Aorta (tissue), 5 donors: ENCODE results near the gene ZNF664. TPM values are rescaled to one million over a fixed set of nuclear protein-coding genes. Genes with fewer than 3 reads are reported as not detected.

ENCODE experiments used
- ATAC-seq: fragments of 200-7000 bp; cut with Tn5 transposase; one replicate; pipeline ENCODE4 v1.9.1; 2022; ENCODE audit warnings: moderate library complexity; ENCODE audit not compliant: low FRiP score
- DNase-seq, 2 donors: peaks; one replicate each; pipeline ENCODE4 v3.0.0-alpha.2; 2020
- H3K27ac ChIP-seq, 2 donors: one replicate each; pipeline ENCODE4 v1.5.1; 2013; ENCODE audit warnings: low read length in 2 of 2, mild to moderate bottlenecking in 2 of 2, moderate library complexity in 2 of 2, control low read depth in 1 of 2, inconsistent platforms in 1 of 2, low read depth in 1 of 2
- H3K27me3 ChIP-seq, 2 donors: one replicate each; pipeline ENCODE4 v1.6.1; 2013; ENCODE audit warnings: control low read depth in 1 of 2, low read length in 1 of 2, mild to moderate bottlenecking in 1 of 2, moderate library complexity in 1 of 2; ENCODE audit not compliant: insufficient read depth in 2 of 2, control insufficient read depth in 1 of 2
- H3K36me3 ChIP-seq, 2 donors: one replicate each; pipeline ENCODE4 v1.6.1; 2013; ENCODE audit warnings: control low read depth in 1 of 2, low read length in 1 of 2, mild to moderate bottlenecking in 1 of 2; ENCODE audit not compliant: insufficient read depth in 2 of 2, control insufficient read depth in 1 of 2
- H3K4me1 ChIP-seq, 2 donors: one replicate each; pipeline ENCODE4 v1.6.1; 2013; ENCODE audit warnings: low read length in 2 of 2, control low read depth in 1 of 2, mild to moderate bottlenecking in 1 of 2, moderate library complexity in 1 of 2; ENCODE audit not compliant: insufficient read depth in 2 of 2, control insufficient read depth in 1 of 2
- H3K4me3 ChIP-seq, 2 donors: one replicate each; pipeline ENCODE4 v1.5.1; 2013; ENCODE audit warnings: low read length in 2 of 2, control low read depth in 1 of 2, mild to moderate bottlenecking in 1 of 2
- H3K9me3 ChIP-seq: one replicate; pipeline ENCODE4 v1.6.1; 2013; ENCODE audit warnings: mild to moderate bottlenecking, low read length; ENCODE audit not compliant: control insufficient read depth
- WGBS, 2 donors: extraction: QIAGEN DNeasy Blood & Tissue Kit; methylation state at CpG; one replicate each; pipeline ENCODE4 v1.1.7; 2013; 5-methylcytosine and 5-hydroxymethylcytosine counted together
- intact Hi-C, 2 donors: fragments of 100-400 bp; cut with DNase I; formaldehyde crosslinking; loops; one replicate each; pipeline versions ENCODE4 v1.14.2 to v1.15.0; 2022
- polyA plus RNA-seq, 2 donors: library from polyadenylated mRNA; stranded (reverse); fragments of 200-250 nt; gene quantifications; one replicate each; pipeline ENCODE4 v1.2.3, GENCODE V29; 2013
- total RNA-seq, 2 donors: library from RNA; stranded (reverse); fragmentation: NEBNext Ultra II Directional; extraction: Animal tissue kit (Norgen Biotek cat#: 25700); gene quantifications; one replicate each; pipeline ENCODE4 v1.2.1, GENCODE V29; 2021
- donor health status: healthy with polysubstance abuse.
- donor health status: Bipolar disorder and iron deficiency.
- donor health status: DM: no; HTN: no; CAD: no.
- donor health status: DM: no; HTN: no; CAD: no.
- donor health status: DM: yes; HTN: yes; CAD: no.

The ZNF664 gene
- total and polyA plus RNA-seq, 4 donors = 36.1 to 68.2 (median 58.5) TPM

- no peaks in the 10 kb centered on the region for H3K4me1 ChIP-seq
- no peaks in the 10 kb centered on the region for H3K27me3 ChIP-seq
- no peak overlapping the region for H3K27ac ChIP-seq
- H3K9me3 ChIP-seq = no peaks in the 10 kb centered on the region
- peaks cover 0 to 2% of the 10 kb centered on the region in 2 donors for H3K36me3 ChIP-seq
- intact Hi-C loops = no loop called here
- ATAC-seq = no peak
- H3K4me3 ChIP-seq = no peak overlapping the region
- no peak for DNase-seq
- WGBS, 2 donors = 51 to 55% methylated on average over 3 of the region's 3 CpGs
These were observed 13.5 kb downstream of the ZNF664 start for GRCh38 chr12:123986374-123986965.

DNA sequence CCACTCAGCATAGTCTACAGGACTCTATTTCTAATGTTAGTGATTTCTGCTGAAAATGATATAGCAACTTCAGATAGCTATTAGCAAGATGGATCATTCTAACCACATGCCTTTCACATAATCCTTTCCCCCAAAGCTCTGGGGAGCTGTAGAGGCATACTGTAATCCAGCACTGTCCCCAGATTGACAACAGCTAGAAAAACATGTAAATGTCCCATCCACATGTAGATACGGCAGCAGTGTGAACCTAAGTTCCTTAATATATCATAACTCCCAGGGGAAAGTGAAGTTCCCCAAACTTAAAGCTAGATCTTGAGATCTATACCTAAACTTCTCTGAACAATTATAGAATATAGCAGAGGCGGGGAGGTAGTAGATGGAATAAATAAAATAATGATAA, 14.0 kb downstream of the ZNF664 start:
- peaks cover 0 to 2% of the 10 kb centered on the region in 2 donors for H3K36me3 ChIP-seq
- H3K27ac ChIP-seq = no peak overlapping the region
- no peak overlapping the region for H3K4me3 ChIP-seq
- no peaks in the 10 kb centered on the region for H3K4me1 ChIP-seq
- ATAC-seq (no peak), DNase-seq (no peak)
- intact Hi-C loops = no loop called here
- 75 to 82% methylated on average over 2 of the region's 2 CpGs for WGBS, 2 donors
- H3K9me3 ChIP-seq = no peaks in the 10 kb centered on the region
- no peaks in the 10 kb centered on the region for H3K27me3 ChIP-seq

DNA sequence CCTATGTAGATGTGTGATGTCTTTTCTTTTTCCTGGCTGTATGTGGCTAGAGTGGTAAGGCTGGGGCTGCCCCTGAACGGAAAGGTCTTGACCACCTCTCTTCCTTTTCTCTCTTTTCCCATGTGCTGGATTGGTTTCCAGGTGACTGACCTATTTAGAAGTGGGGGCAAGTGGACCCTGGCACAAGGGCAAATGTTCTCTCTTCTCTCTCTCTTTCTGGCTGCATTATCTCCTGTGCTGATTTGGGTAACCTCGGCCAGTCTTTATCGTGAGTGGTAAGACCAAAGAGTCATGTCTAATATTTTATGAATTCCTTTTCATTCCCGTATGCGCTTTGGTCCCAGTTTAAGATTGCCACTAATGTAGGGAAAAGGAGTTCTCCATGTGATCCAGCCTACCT, 16.2 kb downstream of the ZNF664 start:
- Histone ChIP-seq H3K27me3 (no peaks in the 10 kb centered on the region), H3K27ac (no peak overlapping the region), H3K9me3 (no peaks in the 10 kb centered on the region), H3K36me3 (peaks cover 0 to 2% of the 10 kb centered on the region in 2 donors), H3K4me1 (no peaks in the 10 kb centered on the region), H3K4me3 (no peak overlapping the region)
- no peak for DNase-seq
- ATAC-seq = no peak
- 91 to 95% methylated on average over 5 of the region's 5 CpGs for whole genome bisulfite sequencing, 2 donors
- intact Hi-C loops = no loop called here

- Histone ChIP-seq H3K4me3 (no peak overlapping the region), H3K4me1 (no peaks in the 10 kb centered on the region), H3K9me3 (no peaks in the 10 kb centered on the region), H3K27ac (no peak overlapping the region), H3K36me3 (peaks cover 0 to 2% of the 10 kb centered on the region in 2 donors), H3K27me3 (no peaks in the 10 kb centered on the region)
- DNase-seq = no peak
- intact Hi-C loops = no loop called here
- ATAC-seq = no peak
- WGBS, 2 donors = 44 to 58% methylated on average over 1 of the region's 1 CpG
These were observed 16.7 kb downstream of the ZNF664 start for GRCh38 chr12:123989753-123990152.

GRCh38 chr12:123990511-123990910, 17.5 kb downstream of the ZNF664 start:
- H3K36me3 ChIP-seq = peaks cover 0 to 2% of the 10 kb centered on the region in 2 donors
- ATAC-seq (no peak), DNase-seq (no peak)

DNA sequence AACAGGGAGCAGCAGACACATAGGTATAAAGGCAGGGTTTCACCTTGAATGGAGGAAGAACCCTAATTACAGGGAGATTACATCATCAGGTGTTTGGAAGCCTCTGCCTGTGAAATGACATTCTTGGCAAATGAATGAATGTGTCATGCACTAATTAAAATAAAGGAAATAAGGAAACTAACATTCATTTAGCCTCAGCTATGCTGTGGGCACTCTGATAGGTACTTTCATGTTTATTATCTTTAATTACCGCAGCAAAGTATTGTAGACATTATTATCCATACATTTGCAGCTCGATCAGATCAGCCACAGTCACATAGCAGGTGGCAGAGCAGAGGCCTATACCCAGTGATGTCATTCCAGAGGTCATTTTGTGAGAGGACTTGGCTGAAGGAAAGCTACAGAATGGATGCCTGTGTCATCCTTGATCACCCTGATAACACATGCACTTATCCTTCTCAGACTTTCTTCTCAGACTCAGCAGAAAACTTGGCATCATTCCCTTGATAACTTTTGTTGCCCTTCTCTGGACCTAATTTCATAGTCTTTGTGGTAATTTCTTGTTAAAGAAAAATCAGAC, 18.4 kb downstream of the ZNF664 start:
- H3K27me3 ChIP-seq = no peaks in the 10 kb centered on the region
- intact Hi-C loops = no loop called here
- no peak overlapping the region for H3K27ac ChIP-seq
- H3K4me1 ChIP-seq = no peaks in the 10 kb centered on the region
- WGBS, 2 donors = 93 to 94% methylated on average over 2 of the region's 2 CpGs
- peaks cover 0 to 2% of the 10 kb centered on the region in 2 donors for H3K36me3 ChIP-seq
- H3K4me3 ChIP-seq = no peak overlapping the region
- no peaks in the 10 kb centered on the region for H3K9me3 ChIP-seq
- DNase-seq = no peak
- no peak for ATAC-seq

More at GRCh38 chr12:123990511-123990910, 17.5 kb downstream of the ZNF664 start:
- no peaks in the 10 kb centered on the region for H3K4me1 ChIP-seq
- no peaks in the 10 kb centered on the region for H3K9me3 ChIP-seq
- H3K27ac ChIP-seq = no peak overlapping the region
- no peaks in the 10 kb centered on the region for H3K27me3 ChIP-seq
- intact Hi-C loops = no loop called here
- 70 to 75% methylated on average over 4 of the region's 4 CpGs for WGBS, 2 donors
- H3K4me3 ChIP-seq = no peak overlapping the region

DNA sequence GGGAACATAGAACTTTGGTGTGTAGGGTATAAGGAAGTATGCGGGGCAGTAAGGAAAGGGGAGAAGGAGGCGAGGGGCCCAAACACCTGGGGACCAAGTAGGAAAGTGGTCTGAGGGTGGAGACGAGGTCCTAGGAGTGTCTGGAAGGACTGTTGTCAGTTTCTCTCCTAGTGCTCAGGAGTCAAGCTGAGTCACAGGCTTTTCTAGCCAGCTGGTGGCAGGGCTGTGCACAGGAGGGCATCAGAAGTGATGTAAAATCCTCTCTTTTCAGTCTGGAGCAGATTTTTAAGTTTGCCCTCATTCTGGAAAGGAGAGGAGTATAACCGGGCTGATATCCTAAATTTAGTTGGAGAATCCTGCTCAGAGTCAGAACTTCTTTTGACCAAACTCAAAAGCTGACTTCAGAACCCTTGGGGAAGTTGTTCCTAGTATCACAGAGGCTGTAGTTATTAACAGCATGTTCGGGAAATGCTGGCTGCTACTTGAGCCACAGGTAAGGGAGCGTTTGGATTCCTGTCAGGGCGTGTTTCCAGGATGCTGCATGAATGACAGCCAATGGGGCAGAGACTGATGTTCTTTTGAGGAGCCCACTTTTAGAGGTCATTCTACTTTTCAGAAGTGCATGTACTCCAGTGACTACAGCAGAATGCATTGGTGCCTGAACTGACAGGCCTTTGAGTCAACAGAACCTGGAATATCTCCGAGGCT, 19.3 kb downstream of the ZNF664 start:
- ATAC-seq (no peak), DNase-seq (no peak)
- Histone ChIP-seq H3K27me3 (no peaks in the 10 kb centered on the region), H3K27ac (no peak overlapping the region), H3K4me1 (no peaks in the 10 kb centered on the region), H3K9me3 (no peaks in the 10 kb centered on the region), H3K4me3 (no peak overlapping the region), H3K36me3 (peaks cover 0 to 2% of the 10 kb centered on the region in 2 donors)
- WGBS, 2 donors = 85 to 88% methylated on average over 8 of the region's 8 CpGs
- intact Hi-C loops = no loop called here

GRCh38 chr12:123995023-123995748, 22.2 kb downstream of the ZNF664 start:
- no peak for ATAC-seq
- Histone ChIP-seq H3K27me3 (no peaks in the 10 kb centered on the region), H3K36me3 (peaks cover 4 to 7% of the 10 kb centered on the region in 2 donors), H3K4me1 (no peaks in the 10 kb centered on the region), H3K9me3 (no peaks in the 10 kb centered on the region), H3K27ac (no peak overlapping the region), H3K4me3 (no peak overlapping the region)
- 59 to 63% methylated on average over 7 of the region's 7 CpGs for WGBS, 2 donors
- intact Hi-C loops = no loop called here
- no peak for DNase-seq
